Adrenal gland (tissue), 5 donors: ENCODE results near the gene HTR2C.

Source experiments
- CTCF ChIP-seq, 6 experiments: fragments of 450-650 bp in 4 of 6; fragments of 200-600 bp in 2 of 6; sonication (generic) in 1 of 6; IDR thresholded peaks; 1 replicate in 5 of 6; 2 replicates in 1 of 6; pipeline versions ENCODE4 v1.5.1 to v1.8.0; 2016 to 2021; ENCODE audit warnings: antibody characterized with exemption in 6 of 6, mild to moderate bottlenecking in 2 of 6, moderate library complexity in 1 of 6
- POLR2A ChIP-seq, 2 donors: fragments of 450-650 bp; IDR thresholded peaks; one replicate each; pipeline ENCODE4 v1.6.1; 2017; ENCODE audit warnings: antibody characterized with exemption in 2 of 2, mild to moderate bottlenecking in 2 of 2, moderate library complexity in 1 of 2
- donor health status: DM: no; HTN: no; CAD: no.

- TF ChIP-seq CTCF (IDR thresholded peaks at IDR 0.05) (no peak), POLR2A (IDR thresholded peaks at IDR 0.05) (no peak)
Measured at GRCh38 chrX:114924856-114925255, 341.0 kb downstream of the HTR2C start.
